Activated T-helper 17 cell treated with anti-CD3 and anti-CD28 coated beads, Interleukin-2, amount 50 U/mL, for 72 hours (primary cell): ENCODE data around the gene TICAM2. TPM values are rescaled to one million over a fixed set of nuclear protein-coding genes. Genes with fewer than 3 reads are reported as not detected.
"Not testable (repeated sequence)": the region's sequence is repeated elsewhere in the genome, so short reads cannot be mapped to it uniquely, and the experiment has no call there.

ENCODE experiments used
- ATAC-seq: fragments of 150-1000 bp; cut with Tn5 transposase; replicated peaks from 2 replicates; pipeline ENCODE4 v1.10.0; 2021; ENCODE audit warnings: mild to moderate bottlenecking, moderate library complexity
- H3K27ac Mint-ChIP-seq: one replicate; pipeline ENCODE4 v1.8.0; 2022; ENCODE audit warnings: mixed read lengths
- H3K27me3 Mint-ChIP-seq: one replicate; pipeline ENCODE4 v1.8.0; 2022; ENCODE audit warnings: mixed read lengths
- H3K36me3 Mint-ChIP-seq: one replicate; pipeline ENCODE4 v1.8.0; 2022; ENCODE audit warnings: low read depth, mild to moderate bottlenecking, mixed read lengths
- H3K4me1 Mint-ChIP-seq: one replicate; pipeline ENCODE4 v1.8.0; 2022; ENCODE audit warnings: mixed read lengths
- H3K4me3 Mint-ChIP-seq: one replicate; pipeline ENCODE4 v1.8.0; 2022; ENCODE audit warnings: mild to moderate bottlenecking, mixed read lengths
- H3K9me3 Mint-ChIP-seq: one replicate; pipeline ENCODE4 v1.8.0; 2022; ENCODE audit warnings: mixed read lengths
- total RNA-seq, 2 donors: library from RNA; stranded (reverse); gene quantifications; one replicate each; pipeline ENCODE4 v1.2.3, GENCODE V29; 2022

TICAM2 gene, protein sequence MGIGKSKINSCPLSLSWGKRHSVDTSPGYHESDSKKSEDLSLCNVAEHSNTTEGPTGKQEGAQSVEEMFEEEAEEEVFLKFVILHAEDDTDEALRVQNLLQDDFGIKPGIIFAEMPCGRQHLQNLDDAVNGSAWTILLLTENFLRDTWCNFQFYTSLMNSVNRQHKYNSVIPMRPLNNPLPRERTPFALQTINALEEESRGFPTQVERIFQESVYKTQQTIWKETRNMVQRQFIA
- 1 to 10 TPM in 1 of 2 donors, under 1 TPM in 1; 0.56 to 3.6 TPM for total RNA-seq

DNA sequence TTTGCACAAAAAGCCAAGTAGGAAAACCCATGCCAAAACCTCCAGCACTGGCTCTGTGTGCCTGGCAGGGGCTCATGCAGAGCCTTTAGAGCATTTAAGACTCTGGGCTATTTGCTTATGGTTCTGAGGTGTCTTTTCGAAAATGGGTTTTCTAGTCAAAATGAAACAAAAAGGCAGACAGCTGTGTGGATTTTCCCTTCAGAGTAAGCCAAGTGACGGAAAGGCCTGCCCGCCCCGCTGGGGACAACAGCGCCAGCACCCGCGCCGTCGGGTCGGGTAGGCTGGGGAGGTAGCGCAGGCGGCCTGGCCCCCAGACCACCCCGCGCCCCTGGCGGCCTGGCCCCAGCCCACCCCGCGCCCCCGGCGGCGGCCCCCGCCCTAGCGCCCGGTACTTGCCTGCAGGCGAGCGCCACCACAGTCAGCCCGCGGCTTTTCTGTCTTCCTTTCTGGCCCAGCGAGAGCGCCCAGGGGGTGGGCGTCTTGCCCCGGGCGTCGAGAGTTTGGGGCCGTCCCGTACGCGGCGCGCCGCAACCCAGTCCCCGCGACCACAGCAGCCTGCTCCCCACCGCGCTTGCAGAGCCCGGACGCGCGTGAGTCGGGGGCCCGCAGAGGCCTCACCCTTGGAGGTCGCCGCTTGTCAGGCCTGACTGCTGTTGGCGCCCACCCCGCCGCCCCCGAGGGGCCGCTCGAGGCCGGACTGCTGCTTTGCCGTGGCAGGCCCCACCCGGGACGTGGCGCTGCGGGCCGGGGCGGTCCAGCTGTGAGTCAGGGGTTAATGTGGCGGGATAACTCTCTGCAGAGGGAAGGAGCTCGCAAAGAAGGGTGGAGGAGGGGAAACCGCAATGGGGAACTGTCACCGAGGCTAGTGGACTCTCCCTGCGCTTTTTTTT, at the start of gene TICAM2:
TICAM2 (minus strand) TSS at position 779 of the 890 bp plus-strand sequence. CDS start 21,223 bp downstream, outside the sequence.
- Mint-ChIP-seq H3K36me3 (peaks cover 23% of the 10 kb centered on the region), H3K27ac (no peak within 1 kb of the TSS)

DNA sequence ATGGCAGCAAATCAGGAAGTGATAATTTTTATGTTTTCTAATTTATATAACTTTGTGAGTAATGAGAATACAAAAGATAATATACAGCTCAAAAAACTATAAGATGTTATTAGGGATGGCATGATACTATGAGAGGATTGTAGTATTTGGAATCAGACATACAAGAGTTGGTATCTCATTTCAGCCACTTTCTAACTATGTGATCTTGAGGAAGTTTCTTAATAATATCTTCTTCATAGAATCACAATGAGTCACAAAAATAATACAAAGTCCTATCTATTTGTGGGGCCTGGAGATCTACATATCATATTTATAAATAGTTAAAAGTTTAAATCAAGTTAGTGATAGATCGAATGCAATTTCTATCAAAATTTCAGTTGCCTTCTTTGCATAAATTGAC, 47.3 kb upstream of the TICAM2 start:
- no peak for ATAC-seq
- H3K27me3 Mint-ChIP-seq = peaks cover 15% of the 10 kb centered on the region
- H3K36me3 Mint-ChIP-seq = no peaks in the 10 kb centered on the region
- H3K9me3 Mint-ChIP-seq = no peaks in the 10 kb centered on the region
- no peak overlapping the region for H3K4me3 Mint-ChIP-seq
- H3K4me1 Mint-ChIP-seq = no peaks in the 10 kb centered on the region
- H3K27ac Mint-ChIP-seq = no peak overlapping the region

More for the DNA sequence above, at the start of gene TICAM2:
- H3K27me3 Mint-ChIP-seq = no peaks in the 10 kb centered on the region
- peak within 1 kb of the TSS; percentile 62 for H3K4me3 Mint-ChIP-seq
- peak; percentile 89 for ATAC-seq
- H3K4me1 Mint-ChIP-seq = peaks cover 28% of the 10 kb centered on the region
- H3K9me3 Mint-ChIP-seq = no peaks in the 10 kb centered on the region

DNA sequence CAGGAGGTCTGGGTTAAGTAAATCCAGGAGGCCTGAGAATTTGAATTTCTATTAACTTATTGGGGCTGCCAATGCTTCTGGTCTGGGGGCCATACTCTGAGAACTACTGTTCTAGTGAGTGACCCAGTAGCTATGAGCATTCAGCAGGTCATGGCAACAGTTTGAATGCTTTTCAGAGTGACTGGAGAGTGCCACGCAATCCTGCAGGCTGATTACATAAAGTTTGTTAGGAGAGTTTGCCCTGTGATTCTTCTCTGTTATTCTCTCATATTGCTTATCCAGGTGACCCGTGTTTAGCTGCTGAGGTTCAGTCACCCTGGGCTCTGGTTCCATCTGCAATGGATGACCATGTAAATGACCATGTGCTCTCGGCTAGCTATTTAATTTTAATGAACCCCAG, 45.8 kb upstream of the TICAM2 start:
- Mint-ChIP-seq H3K4me1 (no peaks in the 10 kb centered on the region), H3K27me3 (peaks cover 22% of the 10 kb centered on the region), H3K36me3 (no peaks in the 10 kb centered on the region), H3K9me3 (no peaks in the 10 kb centered on the region), H3K4me3 (no peak overlapping the region), H3K27ac (no peak overlapping the region)
- no peak for ATAC-seq

DNA sequence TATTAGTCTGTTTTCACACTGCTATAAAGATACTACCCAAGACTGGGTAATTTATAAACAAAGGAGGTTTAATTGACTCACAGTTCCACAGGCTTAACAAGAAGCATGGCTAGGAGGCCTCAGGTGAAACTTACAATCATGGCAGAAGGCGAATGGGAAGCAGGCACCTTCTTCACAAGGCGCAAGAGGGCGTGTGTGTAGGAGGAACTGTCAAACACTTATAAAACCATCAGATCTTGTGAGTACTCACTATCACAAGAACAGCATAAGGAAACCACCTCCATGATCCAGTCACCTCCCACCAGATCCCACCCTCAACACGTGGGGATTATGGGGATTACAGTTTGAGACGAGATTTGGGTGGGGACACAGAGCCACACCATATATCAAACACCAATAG, 43.1 kb upstream of the TICAM2 start:
- not testable (repeated sequence) for H3K4me1 Mint-ChIP-seq, ATAC-seq, H3K27ac Mint-ChIP-seq, H3K9me3 Mint-ChIP-seq, H3K36me3 Mint-ChIP-seq, H3K4me3 Mint-ChIP-seq
- peaks cover 24% of the 10 kb centered on the region for H3K27me3 Mint-ChIP-seq

DNA sequence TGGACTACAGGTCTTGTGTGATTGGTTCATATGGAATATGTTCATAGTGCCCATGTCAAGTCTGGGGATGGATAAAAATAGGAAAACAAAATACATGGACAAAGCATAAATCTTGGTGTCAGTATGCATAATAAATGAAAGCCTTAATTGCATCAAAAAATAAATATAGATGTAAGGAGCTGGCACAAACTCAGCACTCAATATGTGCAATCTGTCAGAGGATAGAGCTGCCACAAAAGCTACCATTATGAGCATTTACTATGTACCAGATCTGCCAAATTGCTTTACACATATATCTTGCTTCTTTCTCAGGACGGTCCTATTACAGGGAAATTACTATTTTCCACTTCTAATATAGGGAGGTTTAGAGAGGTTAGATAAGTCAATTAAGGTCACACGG, 41.8 kb upstream of the TICAM2 start:
- ATAC-seq = no peak
- Mint-ChIP-seq H3K27me3 (peaks cover 24% of the 10 kb centered on the region), H3K36me3 (no peaks in the 10 kb centered on the region), H3K4me1 (no peaks in the 10 kb centered on the region), H3K9me3 (no peaks in the 10 kb centered on the region), H3K27ac (no peak overlapping the region), H3K4me3 (no peak overlapping the region)

DNA sequence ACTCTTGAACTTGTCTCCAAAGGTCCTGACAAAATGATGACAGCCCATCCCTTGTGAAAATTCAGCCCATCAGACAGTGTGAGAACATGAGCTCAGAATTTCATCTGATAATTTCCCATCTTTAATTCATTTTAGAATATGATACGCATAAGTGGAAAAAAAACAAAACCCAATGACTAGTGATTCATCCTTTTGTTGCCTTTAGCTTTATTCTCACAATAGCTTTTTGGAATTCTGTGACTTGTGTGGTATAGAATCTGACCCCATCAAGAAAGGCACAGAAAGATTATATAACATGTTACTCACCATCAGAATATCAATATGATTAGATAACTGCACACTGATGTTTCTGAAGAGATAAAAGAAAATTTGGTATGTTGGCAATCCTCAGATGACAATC, 39.7 kb upstream of the TICAM2 start:
- Mint-ChIP-seq H3K27ac (no peak overlapping the region), H3K27me3 (peaks cover 27% of the 10 kb centered on the region)

DNA sequence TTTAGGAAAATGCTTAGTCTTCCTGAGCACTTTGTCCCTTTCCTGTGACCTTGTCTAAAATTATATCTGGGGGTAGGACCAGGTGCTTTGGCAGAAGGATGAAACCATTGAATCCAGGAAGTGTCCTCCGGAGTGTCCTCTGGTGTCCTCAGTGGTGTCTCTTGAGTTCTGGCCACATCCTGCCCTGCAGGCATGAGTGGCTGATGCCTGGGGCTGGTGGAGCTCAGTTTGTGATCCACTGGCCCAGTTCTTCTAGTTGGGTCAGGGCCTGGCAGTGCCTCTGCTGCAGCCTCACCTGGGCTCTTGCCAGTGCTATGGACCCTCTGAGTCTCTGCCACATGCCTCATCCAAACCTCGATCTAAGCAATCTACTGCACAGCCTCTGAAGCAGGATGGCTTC, 38.0 kb upstream of the TICAM2 start:
- H3K27ac Mint-ChIP-seq = no peak overlapping the region
- H3K27me3 Mint-ChIP-seq = peaks cover 20% of the 10 kb centered on the region
- no peak for ATAC-seq

More for the DNA sequence above, 39.7 kb upstream of the TICAM2 start:
- H3K9me3 Mint-ChIP-seq = no peaks in the 10 kb centered on the region
- H3K4me3 Mint-ChIP-seq = no peak overlapping the region
- ATAC-seq = no peak
- H3K36me3 Mint-ChIP-seq = no peaks in the 10 kb centered on the region
- no peaks in the 10 kb centered on the region for H3K4me1 Mint-ChIP-seq

DNA sequence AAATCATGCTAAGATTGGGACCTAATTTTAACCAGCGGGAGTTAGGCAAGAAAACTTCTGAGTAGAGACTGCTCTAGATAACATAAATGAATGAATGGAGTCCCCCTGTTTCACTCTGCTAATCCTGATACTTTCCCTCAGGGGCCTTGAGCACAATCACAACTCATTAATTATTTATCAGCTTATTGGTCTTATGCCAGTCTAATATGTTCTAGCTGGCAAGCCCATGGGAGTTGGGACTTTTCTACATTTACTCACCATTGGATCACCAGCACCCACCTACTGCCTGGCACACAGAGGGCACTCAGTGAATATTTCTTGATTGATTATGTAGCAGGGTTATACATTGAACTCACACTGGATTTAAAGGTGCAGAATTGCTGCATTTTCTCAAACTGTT, 37.1 kb upstream of the TICAM2 start:
- H3K27me3 Mint-ChIP-seq = peaks cover 11% of the 10 kb centered on the region

More for the DNA sequence above, 38.0 kb upstream of the TICAM2 start:
- Mint-ChIP-seq H3K9me3 (no peaks in the 10 kb centered on the region), H3K4me1 (no peaks in the 10 kb centered on the region), H3K4me3 (no peak overlapping the region), H3K36me3 (no peaks in the 10 kb centered on the region)

DNA sequence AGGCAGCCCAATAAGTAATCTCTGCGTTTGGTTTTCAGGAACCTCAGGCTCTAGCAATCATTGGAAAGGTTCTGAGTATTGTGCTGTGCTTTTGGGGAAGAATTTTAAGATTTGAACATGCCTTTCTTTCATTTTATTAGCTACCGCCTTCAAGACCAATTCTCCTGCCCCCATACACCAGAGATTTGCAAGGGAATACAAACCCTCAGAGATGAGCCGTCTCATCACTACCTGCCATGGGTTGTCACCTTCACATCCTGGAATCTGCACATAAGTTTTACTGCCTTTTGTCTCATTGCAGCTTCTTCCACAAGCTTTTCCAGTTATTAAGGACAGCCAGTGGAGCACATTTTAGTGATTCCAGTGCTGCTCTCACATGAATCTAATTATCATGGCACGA, 35.2 kb upstream of the TICAM2 start:
- Mint-ChIP-seq H3K4me3 (peak overlapping the region; percentile 10), H3K9me3 (no peaks in the 10 kb centered on the region), H3K36me3 (no peaks in the 10 kb centered on the region), H3K4me1 (peaks cover 6% of the 10 kb centered on the region), H3K27ac (no peak overlapping the region), H3K27me3 (peaks cover 10% of the 10 kb centered on the region)
- no peak for ATAC-seq

More for the DNA sequence above, 37.1 kb upstream of the TICAM2 start:
- H3K4me1 Mint-ChIP-seq = peaks cover 3% of the 10 kb centered on the region
- no peaks in the 10 kb centered on the region for H3K36me3 Mint-ChIP-seq
- no peak overlapping the region for H3K27ac Mint-ChIP-seq
- no peak overlapping the region for H3K4me3 Mint-ChIP-seq
- no peaks in the 10 kb centered on the region for H3K9me3 Mint-ChIP-seq
- ATAC-seq = no peak

DNA sequence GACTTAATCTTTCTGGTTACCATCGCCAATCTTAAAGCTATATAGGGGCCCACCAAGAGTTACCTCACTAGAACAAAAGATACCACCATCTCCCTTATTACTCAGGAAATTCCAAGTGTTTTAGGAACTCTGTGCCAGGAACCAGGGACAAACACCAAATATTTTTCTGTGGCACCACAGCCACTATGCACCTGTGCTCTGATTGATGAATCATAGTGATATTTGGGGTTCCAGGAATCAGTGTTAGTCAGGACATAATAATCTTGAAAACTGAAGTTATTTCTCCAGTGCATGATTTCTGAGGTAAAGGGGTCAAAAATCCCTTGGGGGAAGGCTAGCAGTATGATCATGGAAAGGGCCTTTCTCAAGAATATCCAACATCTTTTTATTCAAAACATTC, 33.7 kb upstream of the TICAM2 start:
- Mint-ChIP-seq H3K27me3 (peaks cover 13% of the 10 kb centered on the region), H3K4me1 (peaks cover 6% of the 10 kb centered on the region), H3K4me3 (no peak overlapping the region), H3K9me3 (no peaks in the 10 kb centered on the region), H3K36me3 (no peaks in the 10 kb centered on the region), H3K27ac (no peak overlapping the region)
- ATAC-seq = no peak

DNA sequence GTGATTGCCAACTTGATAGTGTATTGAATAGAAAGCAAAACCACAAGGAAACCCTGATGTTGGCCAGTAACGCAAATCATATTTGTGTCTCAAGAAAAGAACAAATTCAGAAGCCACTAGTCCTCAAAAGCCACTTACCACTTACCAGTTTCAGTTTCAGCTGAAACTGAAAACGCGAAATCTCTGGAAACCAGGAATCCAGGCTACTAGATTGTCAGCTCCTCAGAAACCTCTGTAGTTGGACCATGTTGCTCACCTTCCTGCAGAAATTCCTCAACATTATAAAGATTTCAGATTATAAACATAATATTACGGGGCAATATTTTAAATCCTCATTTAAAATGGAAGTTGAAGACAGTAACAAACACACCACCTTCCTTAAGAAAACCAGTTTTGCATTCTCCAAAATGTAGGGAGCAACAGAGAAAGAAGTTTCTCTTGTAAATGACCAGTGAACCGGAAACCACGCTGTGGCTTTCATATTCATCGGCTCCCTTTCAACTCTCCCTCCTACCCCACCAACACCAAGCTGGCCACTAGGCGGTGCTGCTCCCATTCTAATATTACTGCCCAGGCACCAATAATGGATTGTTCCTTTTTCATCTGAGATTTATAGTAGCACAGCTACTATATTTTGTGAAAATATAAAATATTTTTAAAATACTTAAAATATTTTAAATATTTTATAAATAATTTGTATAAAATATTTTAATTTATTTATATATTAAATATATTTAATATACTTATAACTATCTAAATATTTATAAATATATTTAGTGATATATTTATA, 32.3 kb upstream of the TICAM2 start:
- Mint-ChIP-seq H3K27ac (peak overlapping the region; percentile 69), H3K9me3 (no peaks in the 10 kb centered on the region), H3K36me3 (no peaks in the 10 kb centered on the region), H3K27me3 (peaks cover 13% of the 10 kb centered on the region), H3K4me3 (peak overlapping the region; percentile 44), H3K4me1 (peaks cover 6% of the 10 kb centered on the region)
- peak; percentile 65 for ATAC-seq

DNA sequence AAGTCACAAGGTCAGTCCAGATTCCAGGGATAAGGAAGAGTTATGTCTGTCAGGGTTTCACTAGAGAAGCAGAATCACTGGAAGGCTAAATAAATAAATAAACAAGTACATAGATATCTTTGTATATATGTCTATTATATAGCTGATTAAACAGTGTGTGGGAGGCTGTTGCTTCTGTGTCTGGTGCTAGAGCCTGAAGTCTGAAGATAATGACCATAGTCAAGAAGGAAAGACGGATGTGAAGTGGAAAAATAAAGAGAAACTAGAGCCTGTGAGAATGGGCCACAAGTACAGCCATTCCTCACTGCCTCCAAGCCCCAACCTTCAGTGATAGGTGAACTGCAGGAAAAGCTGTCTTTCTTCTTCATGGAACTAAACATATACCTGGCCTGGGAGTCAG, 27.6 kb upstream of the TICAM2 start:
- peaks cover 6% of the 10 kb centered on the region for H3K4me1 Mint-ChIP-seq
- H3K27ac Mint-ChIP-seq = no peak overlapping the region
- H3K4me3 Mint-ChIP-seq = no peak overlapping the region
- H3K9me3 Mint-ChIP-seq = no peaks in the 10 kb centered on the region
- peaks cover 9% of the 10 kb centered on the region for H3K27me3 Mint-ChIP-seq
- no peak for ATAC-seq
- H3K36me3 Mint-ChIP-seq = peaks cover 6% of the 10 kb centered on the region

DNA sequence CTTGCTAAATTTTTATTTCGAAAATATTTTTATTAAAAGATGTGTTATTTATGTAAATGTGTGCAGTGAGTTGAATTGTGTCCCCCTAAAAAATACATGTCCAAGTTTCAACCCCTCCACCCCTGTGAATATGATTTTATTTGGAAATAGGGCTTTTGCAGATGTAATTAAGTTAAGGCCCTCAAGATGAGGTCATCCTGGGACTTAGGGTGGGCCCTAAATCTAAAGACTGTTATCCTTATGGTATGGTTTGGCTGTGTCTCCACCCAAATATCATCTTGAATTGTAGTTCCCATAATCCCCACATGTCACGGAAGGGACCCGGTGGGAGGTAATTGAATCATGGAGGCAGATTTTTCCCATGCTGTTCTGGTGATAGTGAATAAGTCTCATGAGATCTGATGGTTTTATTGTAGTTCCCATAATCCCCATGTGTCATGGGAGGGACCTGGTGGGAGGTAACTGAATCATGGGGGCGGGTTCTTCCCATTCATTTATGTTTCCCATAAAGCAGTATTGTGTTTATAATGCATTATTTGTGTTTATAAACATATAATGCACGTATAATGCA, 25.1 kb upstream of the TICAM2 start:
- H3K27ac Mint-ChIP-seq = no peak overlapping the region
- H3K4me1 Mint-ChIP-seq = peaks cover 6% of the 10 kb centered on the region
- H3K4me3 Mint-ChIP-seq = peak overlapping the region; percentile 14
- H3K36me3 Mint-ChIP-seq = peaks cover 12% of the 10 kb centered on the region
- H3K9me3 Mint-ChIP-seq = no peaks in the 10 kb centered on the region
- peaks cover 2% of the 10 kb centered on the region for H3K27me3 Mint-ChIP-seq
- no peak for ATAC-seq

DNA sequence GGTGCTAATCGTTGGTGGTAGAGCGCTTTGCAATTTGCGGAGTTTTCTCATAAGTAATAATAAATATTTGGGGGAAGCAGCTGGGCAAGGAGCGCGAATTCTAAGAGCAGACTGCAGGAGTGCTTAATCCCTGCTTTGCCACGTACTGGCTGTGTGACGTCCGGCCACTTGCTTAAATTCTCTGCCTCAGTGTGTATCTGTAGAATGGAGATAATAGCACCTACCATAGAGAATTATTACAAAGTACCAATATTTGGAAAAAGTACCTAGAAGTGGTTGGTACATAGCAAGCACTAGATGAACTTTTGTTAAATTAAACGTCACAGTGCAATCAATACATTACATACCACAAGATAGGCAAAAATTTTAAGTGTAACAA, 24.2 kb upstream of the TICAM2 start:
- peaks cover 10% of the 10 kb centered on the region for H3K4me1 Mint-ChIP-seq
- H3K4me3 Mint-ChIP-seq = no peak overlapping the region
- no peaks in the 10 kb centered on the region for H3K27me3 Mint-ChIP-seq
- no peak overlapping the region for H3K27ac Mint-ChIP-seq
- H3K9me3 Mint-ChIP-seq = no peaks in the 10 kb centered on the region
- H3K36me3 Mint-ChIP-seq = peaks cover 18% of the 10 kb centered on the region
- ATAC-seq = peak; percentile 47
